Panc1 (cell line): ENCODE data around the gene PIK3R1. TPM values are rescaled to one million over a fixed set of nuclear protein-coding genes. Genes with fewer than 3 reads are reported as not detected.

ENCODE experiments used
- ATAC-seq: fragments of 200-7000 bp; cut with Tn5 transposase; 2 replicates; pipeline ENCODE4 v1.9.1; 2020; ENCODE audit warnings: mild to moderate bottlenecking, moderate library complexity
- BruUV-seq: library from RNA; stranded (reverse); fragments of 400-500 nt; replicated peaks from 2 replicates; lab custom pipeline; 2021; lab: Mats Ljungman, UMichigan
- CTCF ChIA-PET: fragments of 300-600 bp; sonication (Branson Sonifier 250); formaldehyde crosslinking; loops from one replicate; lab custom pipeline; 2022; ENCODE audit warnings: antibody characterized with exemption; lab: Charles Lee
- POLR2A ChIA-PET: fragments of 300-600 bp; sonication (Branson Sonifier 250); formaldehyde crosslinking; loops from one replicate; lab custom pipeline; 2022; ENCODE audit warnings: antibody characterized with exemption; lab: Charles Lee
- DNase-seq: peaks from one replicate; pipeline ENCODE4 v3.0.0-alpha.2; 2010; ENCODE audit warnings: low read depth, low spot score
- H3K27ac ChIP-seq: 2 replicates; pipeline ENCODE4 v1.5.1; 2011; ENCODE audit warnings: mild to moderate bottlenecking, low read length, inconsistent platforms
- H3K27me3 ChIP-seq: fragments of 200-500 bp; sonication (Bioruptor generic); 2 replicates; pipeline ENCODE4 v1.6.0; 2014; ENCODE audit warnings: low read length, inconsistent platforms; ENCODE audit not compliant: control insufficient read depth, insufficient read depth
- H3K36me3 ChIP-seq: fragments of 200-500 bp; sonication (Bioruptor generic); 2 replicates; pipeline ENCODE4 v1.5.1; 2014; ENCODE audit warnings: inconsistent platforms, mild to moderate bottlenecking, low read length, moderate library complexity; ENCODE audit not compliant: control insufficient read depth, insufficient read depth
- H3K4me1 ChIP-seq: 2 replicates; pipeline ENCODE4 v1.5.1; 2011; ENCODE audit warnings: inconsistent platforms, mild to moderate bottlenecking, low read length, moderate library complexity; ENCODE audit not compliant: control insufficient read depth, insufficient read depth
- H3K4me3 ChIP-seq, 2 experiments: 2 replicates each; pipeline ENCODE4 v1.5.1; 2011 to 2012; ENCODE audit warnings: low read depth in 2 of 2, low read length in 2 of 2, mild to moderate bottlenecking in 2 of 2, inconsistent platforms in 1 of 2, moderate library complexity in 1 of 2
- H3K9me3 ChIP-seq: fragments of 200-500 bp; sonication (Bioruptor generic); 2 replicates; pipeline ENCODE4 v1.5.1; 2014; ENCODE audit warnings: low read depth, mild to moderate bottlenecking, inconsistent platforms, low read length, moderate library complexity; ENCODE audit not compliant: control insufficient read depth, insufficient read depth
- CTCF ChIP-seq: fragments of 450-650 bp; IDR thresholded peaks from 2 replicates; pipeline ENCODE4 v1.5.1; 2017; ENCODE audit warnings: mild to moderate bottlenecking
- POLR2AphosphoS5 ChIP-seq: IDR thresholded peaks from 2 replicates; pipeline ENCODE4 v1.6.1; 2012; ENCODE audit warnings: mild to moderate bottlenecking, low read depth, low read length, moderate library complexity
- REST ChIP-seq, 2 experiments: IDR thresholded peaks; 2 replicates each; pipeline ENCODE4 v1.6.1; 2011 to 2012; ENCODE audit warnings: low read depth in 2 of 2, control low read depth in 1 of 2, low read length in 1 of 2, mild to moderate bottlenecking in 1 of 2, moderate library complexity in 1 of 2; ENCODE audit not compliant: insufficient read depth in 1 of 2
- SIN3A ChIP-seq: IDR thresholded peaks from 2 replicates; pipeline ENCODE4 v1.6.1; 2012; ENCODE audit warnings: low read depth, mild to moderate bottlenecking, low read length, moderate library complexity, borderline replicate concordance; ENCODE audit not compliant: insufficient read depth
- TCF7L2 ChIP-seq: IDR thresholded peaks from 2 replicates; pipeline ENCODE4 v1.6.1; 2011; ENCODE audit warnings: mild to moderate bottlenecking, low read depth, low read length, inconsistent platforms
- in situ Hi-C: cut with HindIII; loops from 2 replicates; pipeline ENCODE4 v1.10.0; 2016; ENCODE audit warnings: low sequenced_read_pairs, low pct_unique_long_range_greater_than_20kb
- intact Hi-C: fragments of 100-400 bp; cut with micrococcal nuclease; formaldehyde crosslinking; loops from one replicate; pipeline ENCODE4 v1.10.0; 2022; ENCODE audit not compliant: unreplicated experiment
- total RNA-seq: library from RNA; stranded (reverse); gene quantifications from one replicate; pipeline ENCODE4 v1.2.1, GENCODE V29; 2021; ENCODE audit not compliant: unreplicated experiment

The PIK3R1 gene
- total RNA-seq, 1 experiment from 2014 or later = 23.4 TPM

DNA sequence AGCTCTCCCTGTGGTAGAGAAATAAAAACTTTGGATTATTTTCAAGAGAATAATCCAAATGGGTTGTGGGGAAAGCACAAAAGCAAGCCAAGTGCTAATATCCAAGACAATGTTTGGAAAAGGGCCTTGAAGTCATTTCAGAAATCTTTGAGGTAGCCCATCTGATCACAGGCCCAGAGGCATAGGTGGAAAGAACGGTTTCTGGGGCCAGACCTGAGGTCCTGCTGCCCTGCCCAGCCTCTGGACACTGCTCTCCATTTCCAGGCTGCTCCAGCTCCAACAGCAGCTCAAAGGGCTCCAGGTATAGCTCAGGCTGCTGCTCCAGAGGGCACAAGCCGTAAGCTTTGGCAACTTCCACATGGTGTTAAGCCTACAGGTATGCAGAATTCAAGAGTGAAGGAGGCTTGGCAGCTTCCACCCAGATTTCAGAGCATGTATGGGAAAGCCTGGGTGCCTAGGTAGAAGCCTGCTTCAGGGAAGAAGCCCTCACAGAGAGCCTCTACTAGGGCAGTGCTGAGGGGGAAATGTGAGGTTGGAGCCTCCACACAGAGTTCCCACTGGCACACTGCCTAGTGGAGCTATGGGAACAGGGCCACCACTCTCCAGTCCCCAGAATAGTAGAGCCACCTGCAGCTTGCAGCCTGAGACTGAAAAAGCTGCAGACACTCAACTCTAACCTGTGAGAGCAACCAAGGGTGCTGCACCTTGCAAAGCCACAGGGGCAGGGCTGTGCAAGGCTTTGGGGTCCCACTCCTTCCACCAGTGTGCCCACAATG, 133.1 kb downstream of the PIK3R1 start:
- ChIA-PET POLR2A (no interaction called here), CTCF (no interaction called here)
- DNase-seq (no peak), ATAC-seq (no peak)
- no TSS peak for BruUV-seq
- Histone ChIP-seq H3K4me1 (no peaks in the 10 kb centered on the region), H3K27me3 (no peaks in the 10 kb centered on the region), H3K36me3 (no peaks in the 10 kb centered on the region), H3K4me3 (no peak overlapping the region), H3K9me3 (no peaks in the 10 kb centered on the region), H3K27ac (no peak overlapping the region)
- intact Hi-C loops = no loop called here
- in situ Hi-C loops = no loop called here
- TF ChIP-seq TCF7L2 = no peak
- no peak for TF ChIP-seq POLR2AphosphoS5
- no peak for TF ChIP-seq REST (IDR thresholded peaks at IDR 0.05; ENCODE audit: insufficient read depth in 1 of 2, low read depth in 2 of 2, low read length in 1 of 2)
- no peak for TF ChIP-seq SIN3A
- no peak for TF ChIP-seq CTCF

- no peaks in the 10 kb centered on the region for H3K4me1 ChIP-seq
- no peaks in the 10 kb centered on the region for H3K9me3 ChIP-seq
- ATAC-seq (no peak), DNase-seq (no peak)
- CTCF ChIA-PET = no interaction called here
- no peaks in the 10 kb centered on the region for H3K27me3 ChIP-seq
- no peak overlapping the region for H3K27ac ChIP-seq
- POLR2A ChIA-PET = no interaction called here
- H3K36me3 ChIP-seq = no peaks in the 10 kb centered on the region
- intact Hi-C loops = no loop called here
- in situ Hi-C loops = no loop called here
- no TSS peak for BruUV-seq
- no peak for TF ChIP-seq TCF7L2
- no peak overlapping the region for H3K4me3 ChIP-seq
Observed at GRCh38 chr5:68350176-68350575, 134.6 kb downstream of the PIK3R1 start.
